Measurements from ENCODE around the gene RSAD1. TPM values are rescaled to one million over a fixed set of nuclear protein-coding genes. Genes with fewer than 3 reads are reported as not detected.

RSAD1 gene
- total RNA-seq, 1 experiment from 2014 or later = 28.7 TPM

- ChIA-PET POLR2A (interaction anchor here (0.6 to 9.6 kb wide), 3 partner anchors 13 to 343 kb away, joined by 3 to 76 read pairs (median 4); partner anchors contain the start of genes ACSF2 and LRRC59), CTCF (interaction anchor here (1.0 to 1.6 kb wide), 2 partner anchors 10 to 38 kb away, joined by 3 read pairs; no protein-coding TSS in a partner anchor)
- Mint-ChIP-seq H3K4me1 (ENCODE audit: insufficient read depth, unreplicated experiment) (peaks cover 14% of the 10 kb centered on the region), H3K27me3 (ENCODE audit: insufficient read depth, unreplicated experiment) (no peaks in the 10 kb centered on the region), H3K4me3 (ENCODE audit: unreplicated experiment) (no peak overlapping the region), H3K27ac (ENCODE audit: low read depth, unreplicated experiment) (no peak overlapping the region), H3K9me3 (ENCODE audit: unreplicated experiment) (no peaks in the 10 kb centered on the region), H3K36me3 (ENCODE audit: insufficient read depth, unreplicated experiment) (peaks cover 5% of the 10 kb centered on the region)
- DNase-seq (ENCODE audit: unreplicated experiment) = no peak
- no peak for TF ChIP-seq CTCF (IDR thresholded peaks at IDR 0.05; ENCODE audit: unreplicated experiment)
- intact Hi-C loops (cut with micrococcal nuclease) = no loop called here
- no TSS peak for BruUV-seq (replicated peaks)
Measured at GRCh38 chr17:50440838-50441829, 37.5 kb upstream of the RSAD1 start.

- no TSS peak for BruUV-seq (replicated peaks)
- ChIA-PET POLR2A (interaction anchor here (0.7 to 9.6 kb wide), 10 partner anchors 9 to 632 kb away, joined by 3 to 76 read pairs (median 4); partner anchors contain the start of genes ACSF2 and LRRC59), CTCF (interaction anchor here (0.6 to 1.4 kb wide), 7 partner anchors 9 to 194 kb away, joined by 3 to 5 read pairs (median 4); no protein-coding TSS in a partner anchor)
- DNase-seq (ENCODE audit: unreplicated experiment) = no peak
- Mint-ChIP-seq H3K4me1 (ENCODE audit: insufficient read depth, unreplicated experiment) (peaks cover 18% of the 10 kb centered on the region), H3K9me3 (ENCODE audit: unreplicated experiment) (no peaks in the 10 kb centered on the region), H3K36me3 (ENCODE audit: insufficient read depth, unreplicated experiment) (peaks cover 5% of the 10 kb centered on the region), H3K4me3 (ENCODE audit: unreplicated experiment) (peak overlapping the region; percentile 10), H3K27ac (ENCODE audit: low read depth, unreplicated experiment) (no peak overlapping the region), H3K27me3 (ENCODE audit: insufficient read depth, unreplicated experiment) (no peaks in the 10 kb centered on the region)
- intact Hi-C loops (cut with micrococcal nuclease) = no loop called here
- no peak for TF ChIP-seq CTCF (IDR thresholded peaks at IDR 0.05; ENCODE audit: unreplicated experiment)
Measured at GRCh38 chr17:50443505-50443974, 35.1 kb upstream of the RSAD1 start.

GRCh38 chr17:50444841-50445715 is 33.6 kb upstream of the RSAD1 start:
- no peaks in the 10 kb centered on the region for H3K9me3 Mint-ChIP-seq (ENCODE audit: unreplicated experiment)
- ChIA-PET POLR2A (interaction anchor here (0.6 to 9.6 kb wide), 4 partner anchors 12 to 97 kb away, joined by 3 to 76 read pairs (median 4); partner anchors contain the start of gene ACSF2), CTCF (interaction anchor here (0.6 to 1.2 kb wide), 3 partner anchors 9 to 242 kb away, joined by 3 read pairs; no protein-coding TSS in a partner anchor)

More at GRCh38 chr17:50444841-50445715, 33.6 kb upstream of the RSAD1 start:
- no peak overlapping the region for H3K27ac Mint-ChIP-seq (ENCODE audit: low read depth, unreplicated experiment)
- no peak for TF ChIP-seq CTCF (IDR thresholded peaks at IDR 0.05; ENCODE audit: unreplicated experiment)
- DNase-seq (ENCODE audit: unreplicated experiment) = no peak
- H3K4me1 Mint-ChIP-seq (ENCODE audit: insufficient read depth, unreplicated experiment) = peaks cover 18% of the 10 kb centered on the region
- no TSS peak for BruUV-seq (replicated peaks)
- H3K27me3 Mint-ChIP-seq (ENCODE audit: insufficient read depth, unreplicated experiment) = no peaks in the 10 kb centered on the region
- peaks cover 5% of the 10 kb centered on the region for H3K36me3 Mint-ChIP-seq (ENCODE audit: insufficient read depth, unreplicated experiment)
- intact Hi-C loops (cut with micrococcal nuclease) = no loop called here
- no peak overlapping the region for H3K4me3 Mint-ChIP-seq (ENCODE audit: unreplicated experiment)
